GM12874 (cell line): Measurements from ENCODE around the gene ALDOA.

Experiments
- CTCF ChIP-seq: IDR thresholded peaks from 2 replicates; pipeline ENCODE4 v1.5.1; 2011; ENCODE audit warnings: low read depth, mild to moderate bottlenecking, control low read depth, low read length, moderate library complexity; ENCODE audit not compliant: insufficient read depth

The ALDOA gene

GRCh38 chr16:30063278-30063892 is 2.2 kb upstream of the ALDOA start:
- no peak for TF ChIP-seq CTCF

- TF ChIP-seq CTCF = peak; percentile 41
These were observed 1.4 kb upstream of the ALDOA start for GRCh38 chr16:30063893-30064728.

- no peak for TF ChIP-seq CTCF
These were observed 845 bp upstream of the ALDOA start for GRCh38 chr16:30064729-30065101.

- TF ChIP-seq CTCF = no peak
These were observed 592 bp downstream of the ALDOA start for GRCh38 chr16:30065943-30066760.

- no peak for TF ChIP-seq CTCF
These were observed 1.4 kb downstream of the ALDOA start for GRCh38 chr16:30066761-30067583.

GRCh38 chr16:30067584-30067916 is 2.0 kb downstream of the ALDOA start:
- no peak for TF ChIP-seq CTCF
